GM18511 (cell line): ENCODE data around the gene AGPAT3.

Source experiments
- ATAC-seq: cut with Tn5 transposase; IDR thresholded peaks from one replicate; pipeline ENCODE4 v1.9.1; 2021; ENCODE audit warnings: mild to moderate bottlenecking, moderate library complexity; ENCODE audit not compliant: unreplicated experiment

The AGPAT3 gene

DNA sequence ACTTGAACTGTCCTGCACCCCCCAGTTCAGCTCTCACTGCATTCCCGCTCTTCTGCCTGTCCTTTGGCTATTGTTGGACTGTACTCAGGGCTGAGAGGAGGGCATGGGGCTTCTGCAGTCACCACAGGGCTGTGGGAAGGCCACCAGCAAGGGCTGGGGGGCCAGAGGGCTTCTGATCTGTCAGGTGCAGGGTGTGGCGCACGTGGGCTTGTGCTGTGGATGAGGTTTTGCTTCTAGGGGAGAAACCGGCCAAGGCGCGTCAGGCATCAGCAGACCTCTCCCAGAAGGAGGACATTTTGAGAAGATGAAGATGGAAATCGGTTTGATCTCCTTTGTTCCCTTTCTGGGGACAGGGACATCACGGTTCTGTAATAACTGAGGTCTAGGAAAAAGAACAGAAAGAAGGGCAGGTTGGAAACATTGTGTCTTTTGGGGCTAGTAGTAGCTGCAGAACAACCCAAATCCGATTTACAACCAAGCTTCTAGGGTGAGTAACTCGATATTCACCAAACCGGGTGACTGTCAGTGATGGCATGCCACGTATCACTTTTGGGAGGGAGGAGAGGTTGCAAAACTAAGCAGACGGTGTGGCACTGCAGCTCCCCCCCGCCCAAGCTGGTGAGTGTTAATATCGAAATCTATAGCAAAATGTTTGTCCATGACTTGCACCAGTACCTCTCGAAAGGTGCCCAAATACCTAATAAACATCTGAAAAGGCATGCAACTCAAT lies 40.9 kb downstream of the AGPAT3 start:
- ATAC-seq: no peak

GRCh38 chr21:43906585-43907370 lies 41.8 kb downstream of the AGPAT3 start:
- ATAC-seq: no peak

GRCh38 chr21:43907751-43908150 lies 42.7 kb downstream of the AGPAT3 start:
- no peak for ATAC-seq

DNA sequence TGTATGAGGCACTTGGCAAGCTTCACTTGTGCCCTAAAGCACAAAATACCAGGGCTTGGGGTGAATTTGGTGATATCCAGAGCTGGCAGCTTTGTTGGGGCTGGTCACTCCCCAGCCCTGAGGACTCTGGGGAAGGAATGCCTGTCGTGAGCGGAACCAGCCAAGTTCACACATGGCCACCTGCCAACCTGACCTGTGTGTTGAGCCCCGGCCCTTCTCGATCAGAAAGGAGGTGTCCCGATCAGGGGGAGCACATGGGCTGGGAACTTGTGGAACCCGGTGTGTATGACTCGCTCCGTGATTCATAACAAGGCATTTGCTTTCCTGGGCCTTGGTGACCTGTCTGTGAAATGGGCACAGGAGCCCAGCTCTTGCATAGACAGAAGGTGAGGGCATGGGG lies 43.1 kb downstream of the AGPAT3 start:
- no peak for ATAC-seq

- ATAC-seq: no peak
These were observed 44.8 kb downstream of the AGPAT3 start for GRCh38 chr21:43909741-43910400.

DNA sequence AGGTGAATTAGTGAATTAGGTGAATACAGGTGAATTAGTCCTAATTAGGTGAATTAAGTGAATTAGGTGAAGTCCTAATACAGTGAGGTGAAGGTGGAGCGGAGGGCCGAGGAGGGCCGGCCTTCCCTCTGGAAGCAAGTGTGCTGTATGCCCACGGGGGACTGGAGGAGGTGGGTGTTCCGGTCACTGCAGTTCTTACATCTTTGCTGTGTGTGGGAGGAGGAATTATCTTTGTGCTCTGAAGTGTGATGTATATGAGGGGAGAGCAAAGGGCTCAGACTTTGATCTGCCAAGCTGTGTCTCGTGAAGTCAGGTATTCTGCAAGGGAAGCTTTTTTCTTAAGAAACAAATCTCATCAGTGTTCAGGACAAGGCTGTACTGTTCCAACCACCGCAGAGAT lies 45.4 kb downstream of the AGPAT3 start:
- no peak for ATAC-seq

DNA sequence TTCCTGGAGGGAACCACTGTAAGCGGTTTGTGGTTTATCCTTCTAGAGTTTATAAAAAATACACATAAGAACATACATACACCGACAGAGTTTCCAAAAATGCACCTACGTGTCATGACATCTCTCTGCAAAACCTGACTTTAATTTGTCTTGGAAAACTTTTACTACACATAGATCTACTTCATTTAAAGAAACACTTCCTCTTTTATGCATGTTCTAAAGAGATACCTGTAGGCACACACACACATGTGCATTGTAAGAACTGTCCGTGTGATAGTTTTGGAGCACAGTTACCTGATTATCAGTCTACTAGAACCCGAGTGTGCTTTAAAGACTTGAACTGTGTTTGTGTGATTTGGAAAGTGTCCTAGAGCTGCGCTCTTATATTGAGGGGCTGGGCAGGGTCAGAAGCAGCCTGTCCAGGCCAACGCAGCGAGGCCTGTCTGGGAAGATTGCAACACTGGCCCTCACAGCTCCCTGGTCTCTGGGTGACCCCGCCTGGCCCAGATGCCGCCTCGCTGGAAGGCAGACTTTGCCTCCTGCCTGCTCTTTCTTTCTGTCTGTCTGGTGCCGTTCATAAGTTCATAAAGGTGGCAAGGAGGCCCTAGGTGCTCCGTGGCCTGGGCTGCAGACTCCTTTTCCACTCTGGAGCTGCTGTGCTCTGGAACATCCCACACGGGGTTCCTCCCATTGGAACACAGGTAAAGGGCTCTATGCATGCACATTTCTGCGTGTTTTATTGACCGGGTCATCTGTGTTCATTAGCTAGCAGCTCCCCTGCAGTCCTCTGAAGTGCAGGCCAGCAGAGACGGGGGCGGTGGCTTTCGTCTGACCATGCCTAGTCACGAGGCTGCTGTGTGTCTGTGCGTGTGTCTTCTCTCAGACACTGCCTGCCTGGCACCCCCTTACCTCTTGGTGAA lies 46.3 kb downstream of the AGPAT3 start:
- no peak for ATAC-seq

GRCh38 chr21:43911935-43912487 lies 47.0 kb downstream of the AGPAT3 start:
- no peak for ATAC-seq

DNA sequence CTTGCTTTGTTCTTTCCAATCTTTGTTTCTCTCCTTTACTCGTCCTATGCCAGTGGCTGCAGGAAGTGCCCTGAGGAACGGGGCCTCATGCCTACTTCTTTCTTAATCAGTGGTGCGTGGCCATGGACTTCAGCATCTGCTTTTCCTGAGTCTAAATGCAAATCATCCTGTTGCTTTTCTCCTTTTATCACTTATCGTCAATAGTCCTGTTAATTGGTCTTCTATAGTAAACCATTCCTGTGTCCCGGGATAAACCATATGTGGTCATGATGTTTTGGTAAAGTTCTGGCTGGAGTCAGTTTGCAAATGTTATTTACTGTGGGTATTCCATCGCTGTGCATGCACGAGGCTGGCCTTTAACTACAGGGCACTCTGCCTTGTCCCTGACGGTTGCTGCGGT lies 47.5 kb downstream of the AGPAT3 start:
- ATAC-seq: no peak

DNA sequence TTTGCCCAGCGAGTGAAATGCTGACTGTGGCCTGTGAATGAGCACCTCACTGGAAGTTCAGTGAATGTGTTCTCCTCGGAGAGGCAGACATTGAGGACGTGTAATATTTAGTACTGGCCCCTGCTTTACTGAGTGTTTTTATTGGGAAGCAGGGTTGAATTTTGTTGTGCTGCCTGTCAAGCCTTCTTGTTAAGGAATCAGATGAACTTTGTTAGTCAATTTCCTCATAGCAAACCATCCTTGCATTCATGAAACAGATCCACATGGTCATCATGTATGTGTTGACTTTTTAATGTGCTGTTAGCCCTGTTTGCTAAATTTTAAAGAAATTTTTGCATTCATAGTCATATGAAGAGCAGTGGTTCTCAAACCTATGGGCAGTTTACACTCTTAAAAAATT lies 47.9 kb downstream of the AGPAT3 start:
- ATAC-seq: no peak

DNA sequence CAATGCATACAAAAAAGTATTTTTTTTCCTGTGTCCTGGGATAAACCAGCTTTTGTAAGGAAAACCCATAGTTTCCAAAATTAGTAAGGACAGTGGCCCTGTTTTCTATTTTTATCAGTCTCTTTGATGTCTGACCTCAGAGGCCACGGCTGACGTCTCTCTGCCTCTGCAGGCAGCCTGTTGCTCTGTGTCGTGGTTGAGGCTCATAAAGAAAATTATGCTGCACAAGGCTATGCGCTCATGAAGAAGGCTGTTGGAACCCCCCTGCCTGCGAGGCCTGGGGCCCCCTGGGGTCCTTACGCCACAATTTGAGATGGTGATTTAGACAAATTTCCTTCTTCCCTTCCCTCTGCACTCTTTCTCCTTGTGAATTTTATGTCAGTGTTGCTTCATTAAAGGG lies 48.9 kb downstream of the AGPAT3 start:
- no peak for ATAC-seq

DNA sequence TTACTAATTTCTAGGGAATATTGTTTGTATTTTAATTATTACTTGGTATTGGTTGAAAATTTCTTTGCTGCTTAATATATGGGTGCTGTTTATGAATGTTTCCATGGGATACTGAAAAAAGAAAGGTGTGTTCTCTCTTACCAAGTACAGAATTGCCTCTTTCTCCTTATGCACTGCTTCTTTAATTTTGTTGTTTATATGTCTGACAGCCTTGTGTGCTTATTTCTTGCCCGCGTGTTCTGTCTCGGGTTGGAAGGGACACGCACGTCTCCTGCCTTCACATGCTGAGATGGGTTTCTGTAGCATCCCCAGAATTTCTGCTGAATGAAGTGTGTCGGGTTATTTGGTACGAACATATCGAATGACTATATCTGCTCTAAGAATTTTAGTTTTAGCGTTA lies 51.1 kb downstream of the AGPAT3 start:
- no peak for ATAC-seq

- ATAC-seq: peak; percentile 68
These were observed 51.9 kb downstream of the AGPAT3 start for GRCh38 chr21:43916691-43917514.

- ATAC-seq: no peak
These were observed 52.7 kb downstream of the AGPAT3 start for GRCh38 chr21:43917515-43918384.

DNA sequence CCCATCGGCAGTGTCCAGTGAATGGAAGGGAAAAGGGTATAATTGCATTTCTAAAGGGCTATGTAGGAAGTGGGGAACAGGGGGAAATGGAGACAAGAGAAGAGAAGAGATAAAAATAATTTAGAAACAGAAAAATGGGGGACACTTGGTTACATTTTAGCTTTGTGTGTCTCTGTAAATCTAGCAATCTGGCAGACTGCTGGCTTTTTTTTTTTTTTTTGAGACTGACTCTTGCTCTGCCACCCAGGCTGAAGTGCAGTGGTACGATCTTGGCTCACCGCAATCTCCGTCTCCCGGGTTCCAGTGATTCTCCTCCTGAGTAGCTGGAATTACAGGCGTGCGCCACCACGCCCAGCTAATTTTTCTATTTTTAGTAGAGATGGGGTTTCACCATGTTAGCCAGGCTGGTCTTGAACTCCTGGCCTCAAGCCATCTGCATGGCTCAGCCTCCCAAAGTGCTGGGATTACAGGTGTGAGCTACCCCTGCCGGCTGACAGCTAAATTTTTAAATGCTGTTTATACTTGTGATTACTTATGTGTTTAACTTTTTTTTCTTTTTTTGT lies 53.4 kb downstream of the AGPAT3 start:
- ATAC-seq: no peak

GRCh38 chr21:43919283-43919682 lies 54.3 kb downstream of the AGPAT3 start:
- ATAC-seq: no peak

- no peak for ATAC-seq
These were observed 55.1 kb downstream of the AGPAT3 start for GRCh38 chr21:43919871-43920801.
